Peyer's patch (tissue), 4 donors: Measurements from ENCODE around the gene ABHD12B. TPM values are rescaled to one million over a fixed set of nuclear protein-coding genes. Genes with fewer than 3 reads are reported as not detected.

Experiments
- DNase-seq, 3 donors: peaks; one replicate each; pipeline ENCODE4 v3.0.0-alpha.2; 2017 to 2019
- H3K27ac ChIP-seq, 4 donors: fragments of 200-600 bp; sonication (generic); one replicate each; pipeline ENCODE4 v1.5.1; 2016 to 2019
- H3K27me3 ChIP-seq, 2 donors: fragments of 200-600 bp; sonication (generic); one replicate each; pipeline ENCODE4 v1.5.1; 2019
- H3K36me3 ChIP-seq, 3 donors: fragments of 200-600 bp; sonication (generic); one replicate each; pipeline ENCODE4 v1.5.1; 2016 to 2019
- H3K4me1 ChIP-seq, 4 donors: fragments of 200-600 bp; sonication (generic); one replicate each; pipeline ENCODE4 v1.5.1; 2016 to 2019
- H3K4me3 ChIP-seq, 4 donors: fragments of 200-600 bp; sonication (generic); 1 replicate in 3 of 4; 2 replicates in 1 of 4; pipeline ENCODE4 v1.5.1; 2016 to 2019; ENCODE audit warnings: mild to moderate bottlenecking in 1 of 4
- H3K9me3 ChIP-seq, 4 donors: fragments of 200-600 bp; sonication (generic); one replicate each; pipeline ENCODE4 v1.5.1; 2016 to 2019; ENCODE audit warnings: mild to moderate bottlenecking in 1 of 4
- CTCF ChIP-seq, 6 experiments: fragments of 450-650 bp in 4 of 6; fragments of 200-600 bp in 2 of 6; sonication (generic) in 1 of 6; IDR thresholded peaks; one replicate each; pipeline ENCODE4 v1.5.1; 2017 to 2019; ENCODE audit warnings: antibody characterized with exemption in 6 of 6, mild to moderate bottlenecking in 3 of 6, moderate library complexity in 1 of 6
- POLR2A ChIP-seq, 2 donors: fragments of 450-650 bp; IDR thresholded peaks; one replicate each; pipeline ENCODE4 v1.5.1; 2017; ENCODE audit warnings: antibody characterized with exemption in 2 of 2, mild to moderate bottlenecking in 2 of 2, moderate library complexity in 2 of 2
- total RNA-seq, 4 donors: library from RNA; depleted of rRNA; stranded (reverse); fragments of >200 nt; gene quantifications; one replicate each; pipeline ENCODE4 v1.1.0, GENCODE V29; 2016

ABHD12B gene
- total RNA-seq = not detected

- TF ChIP-seq POLR2A (IDR thresholded peaks at IDR 0.05) (no peak), CTCF (IDR thresholded peaks at IDR 0.05) (no peak)
- no peaks in the 10 kb centered on the region for H3K9me3 ChIP-seq
- no peak for DNase-seq
- no peaks in the 10 kb centered on the region for H3K36me3 ChIP-seq
- peak within 1 kb of the TSS in 3 of 4 donors; percentile 22 to 28 (median 26) for H3K4me3 ChIP-seq
- H3K27me3 ChIP-seq = peaks cover 0 to 8% of the 10 kb centered on the region in 2 donors
- no peak within 1 kb of the TSS for H3K27ac ChIP-seq
- peaks cover 0 to 7% (median 5%) of the 10 kb centered on the region in 4 donors for H3K4me1 ChIP-seq
Observed at GRCh38 chr14:50871914-50872732, at the start of gene ABHD12B. TSS of gene ABHD12B (plus strand) at chr14:50872053. CDS start at chr14:50872175, 122 bp downstream.

- peaks cover 0 to 22% (median 13%) of the 10 kb centered on the region in 4 donors for H3K4me1 ChIP-seq
- no peaks in the 10 kb centered on the region for H3K9me3 ChIP-seq
- DNase-seq = no peak
- peak overlapping the region in 3 of 4 donors; percentile 45 to 79 (median 64) for H3K27ac ChIP-seq
- no peaks in the 10 kb centered on the region for H3K27me3 ChIP-seq
- no peak for TF ChIP-seq POLR2A (IDR thresholded peaks at IDR 0.05)
- TF ChIP-seq CTCF (IDR thresholded peaks at IDR 0.05) = no peak
- H3K4me3 ChIP-seq = no peak overlapping the region
- H3K36me3 ChIP-seq = no peaks in the 10 kb centered on the region
Observed at GRCh38 chr14:50822501-50823042, 49.3 kb upstream of the ABHD12B start.

GRCh38 chr14:50823051-50823761 lies 48.6 kb upstream of the ABHD12B start:
- Histone ChIP-seq H3K27me3 (no peaks in the 10 kb centered on the region), H3K4me3 (peak overlapping the region in 1 of 4 donors; percentile 15), H3K4me1 (peaks cover 0 to 22% (median 16%) of the 10 kb centered on the region in 4 donors), H3K9me3 (no peaks in the 10 kb centered on the region), H3K36me3 (no peaks in the 10 kb centered on the region), H3K27ac (peak overlapping the region; percentile 37 to 79 (median 59))
- peak in 1 of 3 donors; percentile 22 for DNase-seq
- TF ChIP-seq POLR2A (IDR thresholded peaks at IDR 0.05) = no peak
- no peak for TF ChIP-seq CTCF (IDR thresholded peaks at IDR 0.05)

- TF ChIP-seq CTCF (IDR thresholded peaks at IDR 0.05) = no peak
- TF ChIP-seq POLR2A (IDR thresholded peaks at IDR 0.05) = no peak
- Histone ChIP-seq H3K4me1 (peaks cover 0 to 25% (median 16%) of the 10 kb centered on the region in 4 donors), H3K9me3 (no peaks in the 10 kb centered on the region), H3K27me3 (no peaks in the 10 kb centered on the region), H3K27ac (peak overlapping the region; percentile 37 to 79 (median 59)), H3K4me3 (peak overlapping the region in 1 of 4 donors; percentile 15), H3K36me3 (no peaks in the 10 kb centered on the region)
- peak in 1 of 3 donors; percentile 31 for DNase-seq
Observed at GRCh38 chr14:50823762-50824636, 47.9 kb upstream of the ABHD12B start.

- no peak for DNase-seq
- H3K4me3 ChIP-seq = no peak overlapping the region
- H3K27me3 ChIP-seq = no peaks in the 10 kb centered on the region
- H3K9me3 ChIP-seq = no peaks in the 10 kb centered on the region
- TF ChIP-seq POLR2A (IDR thresholded peaks at IDR 0.05) (no peak), CTCF (IDR thresholded peaks at IDR 0.05) (no peak)
- H3K4me1 ChIP-seq = peaks cover 0 to 32% (median 16%) of the 10 kb centered on the region in 4 donors
- H3K27ac ChIP-seq = no peak overlapping the region
- no peaks in the 10 kb centered on the region for H3K36me3 ChIP-seq
Observed at GRCh38 chr14:50825307-50825706, 46.5 kb upstream of the ABHD12B start.
